Ovary (tissue), 3 donors: Measurements from ENCODE around the gene RAB34.

ENCODE experiments used
- EP300 ChIP-seq: sonication (generic); formaldehyde crosslinking; IDR thresholded peaks from one replicate; pipeline ENCODE4 v1.6.1; 2017; ENCODE audit warnings: antibody characterized with exemption
- POLR2A ChIP-seq: fragments of 450-650 bp; IDR thresholded peaks from one replicate; pipeline ENCODE4 v1.6.1; 2017; ENCODE audit warnings: antibody characterized with exemption, mild to moderate bottlenecking, moderate library complexity
- TF ChIP-seq, protein P1 (sequence below), 3 donors: fragments of 450-650 bp in 2 of 3; fragments of 200-600 bp in 1 of 3; IDR thresholded peaks; one replicate each; pipeline versions ENCODE4 v1.5.1 to v1.8.0; 2016 to 2022; ENCODE audit warnings: antibody characterized with exemption in 3 of 3, mild to moderate bottlenecking in 1 of 3
- donor health status: DM: no; HTN: no; CAD: no.

DNA sequence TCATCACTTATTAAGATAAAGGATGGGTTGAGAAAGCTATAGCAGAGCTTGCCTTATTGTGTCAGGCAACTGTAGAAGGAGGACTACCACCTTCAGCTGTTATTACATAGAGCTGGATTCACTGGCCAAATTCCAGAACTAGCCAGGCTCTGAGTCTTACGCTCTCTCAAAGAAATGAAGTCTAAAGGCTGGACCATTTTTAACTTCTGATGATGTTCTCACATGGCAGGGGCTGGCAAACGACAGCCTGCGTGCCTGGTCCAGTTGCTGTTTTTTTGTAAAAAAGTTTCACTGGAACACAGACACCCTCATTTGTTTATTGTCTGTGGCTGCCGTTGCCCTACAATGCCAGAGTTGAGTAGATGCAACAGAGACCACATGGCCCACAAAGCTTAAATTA is 47.4 kb upstream of the RAB34 start:
- TF ChIP-seq, protein P1, sequence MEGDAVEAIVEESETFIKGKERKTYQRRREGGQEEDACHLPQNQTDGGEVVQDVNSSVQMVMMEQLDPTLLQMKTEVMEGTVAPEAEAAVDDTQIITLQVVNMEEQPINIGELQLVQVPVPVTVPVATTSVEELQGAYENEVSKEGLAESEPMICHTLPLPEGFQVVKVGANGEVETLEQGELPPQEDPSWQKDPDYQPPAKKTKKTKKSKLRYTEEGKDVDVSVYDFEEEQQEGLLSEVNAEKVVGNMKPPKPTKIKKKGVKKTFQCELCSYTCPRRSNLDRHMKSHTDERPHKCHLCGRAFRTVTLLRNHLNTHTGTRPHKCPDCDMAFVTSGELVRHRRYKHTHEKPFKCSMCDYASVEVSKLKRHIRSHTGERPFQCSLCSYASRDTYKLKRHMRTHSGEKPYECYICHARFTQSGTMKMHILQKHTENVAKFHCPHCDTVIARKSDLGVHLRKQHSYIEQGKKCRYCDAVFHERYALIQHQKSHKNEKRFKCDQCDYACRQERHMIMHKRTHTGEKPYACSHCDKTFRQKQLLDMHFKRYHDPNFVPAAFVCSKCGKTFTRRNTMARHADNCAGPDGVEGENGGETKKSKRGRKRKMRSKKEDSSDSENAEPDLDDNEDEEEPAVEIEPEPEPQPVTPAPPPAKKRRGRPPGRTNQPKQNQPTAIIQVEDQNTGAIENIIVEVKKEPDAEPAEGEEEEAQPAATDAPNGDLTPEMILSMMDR (IDR thresholded peaks at IDR 0.05) = no peak
- TF ChIP-seq POLR2A = no peak
- no peak for TF ChIP-seq EP300
